Gastroesophageal sphincter (tissue), 3 donors: ENCODE data around the gene RMP24.

ENCODE experiments used
- POLR2A ChIP-seq, 2 donors: fragments of 450-650 bp; IDR thresholded peaks; one replicate each; pipeline ENCODE4 v1.6.1; 2017; ENCODE audit warnings: antibody characterized with exemption in 2 of 2, mild to moderate bottlenecking in 2 of 2, moderate library complexity in 1 of 2
- POLR2AphosphoS5 ChIP-seq: sonication (generic); formaldehyde crosslinking; IDR thresholded peaks from one replicate; pipeline ENCODE4 v1.6.1; 2017; ENCODE audit warnings: antibody characterized with exemption
- TF ChIP-seq, protein P1 (sequence below), 4 experiments: fragments of 200-600 bp in 2 of 4; fragments of 450-650 bp in 2 of 4; sonication (generic) in 1 of 4; IDR thresholded peaks; one replicate each; pipeline ENCODE4 v1.5.1; 2017 to 2019; ENCODE audit warnings: antibody characterized with exemption in 4 of 4, mild to moderate bottlenecking in 2 of 4, moderate library complexity in 2 of 4

DNA sequence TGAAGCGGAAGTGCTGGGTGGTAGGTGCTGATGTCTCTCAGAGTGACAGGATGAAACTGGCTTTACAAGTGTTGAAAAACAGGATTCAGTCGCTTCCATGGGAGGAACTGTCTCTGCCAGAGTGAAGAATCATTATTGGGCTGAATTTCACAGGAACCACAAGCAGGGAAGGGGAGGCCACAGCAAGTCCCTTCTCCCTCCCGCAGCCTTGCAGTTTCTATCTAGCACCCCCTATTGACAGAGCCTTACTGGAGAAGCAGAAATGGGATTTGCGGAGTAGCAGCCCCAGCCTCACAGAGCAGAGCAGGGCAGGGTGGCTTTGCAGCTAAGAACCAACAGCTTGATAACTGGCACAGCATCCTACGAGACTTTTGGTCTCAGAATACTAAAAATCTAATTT, 33.3 kb upstream of the RMP24 start:
- TF ChIP-seq, protein P1, sequence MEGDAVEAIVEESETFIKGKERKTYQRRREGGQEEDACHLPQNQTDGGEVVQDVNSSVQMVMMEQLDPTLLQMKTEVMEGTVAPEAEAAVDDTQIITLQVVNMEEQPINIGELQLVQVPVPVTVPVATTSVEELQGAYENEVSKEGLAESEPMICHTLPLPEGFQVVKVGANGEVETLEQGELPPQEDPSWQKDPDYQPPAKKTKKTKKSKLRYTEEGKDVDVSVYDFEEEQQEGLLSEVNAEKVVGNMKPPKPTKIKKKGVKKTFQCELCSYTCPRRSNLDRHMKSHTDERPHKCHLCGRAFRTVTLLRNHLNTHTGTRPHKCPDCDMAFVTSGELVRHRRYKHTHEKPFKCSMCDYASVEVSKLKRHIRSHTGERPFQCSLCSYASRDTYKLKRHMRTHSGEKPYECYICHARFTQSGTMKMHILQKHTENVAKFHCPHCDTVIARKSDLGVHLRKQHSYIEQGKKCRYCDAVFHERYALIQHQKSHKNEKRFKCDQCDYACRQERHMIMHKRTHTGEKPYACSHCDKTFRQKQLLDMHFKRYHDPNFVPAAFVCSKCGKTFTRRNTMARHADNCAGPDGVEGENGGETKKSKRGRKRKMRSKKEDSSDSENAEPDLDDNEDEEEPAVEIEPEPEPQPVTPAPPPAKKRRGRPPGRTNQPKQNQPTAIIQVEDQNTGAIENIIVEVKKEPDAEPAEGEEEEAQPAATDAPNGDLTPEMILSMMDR (IDR thresholded peaks at IDR 0.05): peak in 2 of 4 experiments; percentile 23 to 43
- no peak for TF ChIP-seq POLR2AphosphoS5
- no peak for TF ChIP-seq POLR2A (IDR thresholded peaks at IDR 0.05)
